ENCODE measurements around the gene LPGAT1.

LPGAT1 gene

DNA sequence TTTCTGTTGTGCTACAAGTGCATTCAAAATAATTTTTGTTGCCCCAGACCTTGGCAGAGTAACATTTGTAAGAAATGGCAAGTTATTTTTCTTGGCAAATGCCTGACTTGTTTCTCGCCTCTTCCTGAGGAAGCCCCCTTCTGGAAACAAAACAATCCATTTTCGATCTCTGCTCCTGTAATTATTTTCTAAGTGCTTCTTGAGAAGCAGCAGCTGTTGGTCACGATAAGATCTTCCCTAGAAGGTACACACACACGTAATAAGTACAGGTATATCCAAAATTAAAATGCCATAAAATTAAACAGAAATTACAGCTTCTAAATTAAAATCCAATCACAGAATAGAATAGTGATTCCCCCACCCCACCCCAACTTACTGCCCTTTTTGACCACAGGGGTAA, 47.3 kb downstream of the LPGAT1 start:
- TF ChIP-seq, protein P1, sequence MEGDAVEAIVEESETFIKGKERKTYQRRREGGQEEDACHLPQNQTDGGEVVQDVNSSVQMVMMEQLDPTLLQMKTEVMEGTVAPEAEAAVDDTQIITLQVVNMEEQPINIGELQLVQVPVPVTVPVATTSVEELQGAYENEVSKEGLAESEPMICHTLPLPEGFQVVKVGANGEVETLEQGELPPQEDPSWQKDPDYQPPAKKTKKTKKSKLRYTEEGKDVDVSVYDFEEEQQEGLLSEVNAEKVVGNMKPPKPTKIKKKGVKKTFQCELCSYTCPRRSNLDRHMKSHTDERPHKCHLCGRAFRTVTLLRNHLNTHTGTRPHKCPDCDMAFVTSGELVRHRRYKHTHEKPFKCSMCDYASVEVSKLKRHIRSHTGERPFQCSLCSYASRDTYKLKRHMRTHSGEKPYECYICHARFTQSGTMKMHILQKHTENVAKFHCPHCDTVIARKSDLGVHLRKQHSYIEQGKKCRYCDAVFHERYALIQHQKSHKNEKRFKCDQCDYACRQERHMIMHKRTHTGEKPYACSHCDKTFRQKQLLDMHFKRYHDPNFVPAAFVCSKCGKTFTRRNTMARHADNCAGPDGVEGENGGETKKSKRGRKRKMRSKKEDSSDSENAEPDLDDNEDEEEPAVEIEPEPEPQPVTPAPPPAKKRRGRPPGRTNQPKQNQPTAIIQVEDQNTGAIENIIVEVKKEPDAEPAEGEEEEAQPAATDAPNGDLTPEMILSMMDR (IDR thresholded peaks at IDR 0.05): no peak

DNA sequence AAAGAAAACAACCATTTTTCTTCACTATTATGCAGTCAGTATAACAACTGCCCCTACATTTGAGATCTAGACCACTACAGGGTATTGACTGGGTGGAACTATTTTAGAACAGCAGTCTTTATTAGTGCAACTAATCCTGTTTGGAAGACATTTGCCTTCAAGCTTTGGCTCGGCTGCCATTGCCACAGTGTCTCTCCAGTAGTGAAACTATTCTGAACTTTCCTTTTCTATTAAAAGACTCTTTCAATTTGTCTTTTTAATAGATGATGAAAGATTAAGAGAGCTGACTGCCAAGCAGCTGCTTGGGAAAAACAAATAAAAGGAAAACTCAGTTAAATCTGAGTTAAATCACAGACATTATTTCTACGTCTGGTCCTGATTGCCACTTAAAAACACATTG, 49.3 kb downstream of the LPGAT1 start:
- TF ChIP-seq, protein P1 (IDR thresholded peaks at IDR 0.05): no peak

DNA sequence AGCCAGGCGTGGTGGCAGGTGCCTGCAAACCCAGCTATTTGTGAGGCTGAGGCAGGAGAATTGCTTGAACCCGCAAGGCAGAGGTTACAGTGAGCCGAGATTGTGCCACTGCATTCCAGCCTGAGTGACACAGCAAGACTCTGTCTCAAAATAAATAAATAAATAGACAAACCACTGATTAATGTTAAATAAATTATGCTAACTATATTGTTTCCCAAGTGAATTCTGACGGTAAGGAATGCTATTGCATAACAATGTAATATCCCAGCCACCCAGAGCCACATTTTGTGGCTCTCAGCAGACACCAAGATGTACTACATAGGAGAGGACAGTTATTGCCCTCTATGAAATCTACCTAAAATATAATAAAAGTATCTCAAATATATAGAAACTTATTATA, 55.4 kb downstream of the LPGAT1 start:
- TF ChIP-seq, protein P1 (IDR thresholded peaks at IDR 0.05): no peak

DNA sequence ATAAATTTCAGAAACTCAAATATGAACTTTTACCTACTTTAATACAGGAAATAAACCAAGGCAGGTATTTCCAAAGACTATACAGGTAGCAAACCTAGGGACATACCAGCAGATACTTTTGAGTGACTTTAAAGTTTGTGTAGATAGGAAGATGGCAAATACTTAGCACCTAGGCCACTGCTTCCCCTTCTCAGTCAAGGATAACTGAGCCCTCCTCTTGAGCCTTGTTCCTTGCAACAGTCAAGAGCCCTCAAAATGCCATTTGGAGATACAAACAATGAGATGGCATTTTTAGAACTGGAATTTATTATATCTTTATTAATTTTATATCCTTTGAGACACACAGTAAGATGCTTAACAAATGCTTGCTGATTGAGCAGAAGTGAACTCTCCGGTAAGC, 65.9 kb downstream of the LPGAT1 start:
- TF ChIP-seq, protein P1 (IDR thresholded peaks at IDR 0.05): no peak

DNA sequence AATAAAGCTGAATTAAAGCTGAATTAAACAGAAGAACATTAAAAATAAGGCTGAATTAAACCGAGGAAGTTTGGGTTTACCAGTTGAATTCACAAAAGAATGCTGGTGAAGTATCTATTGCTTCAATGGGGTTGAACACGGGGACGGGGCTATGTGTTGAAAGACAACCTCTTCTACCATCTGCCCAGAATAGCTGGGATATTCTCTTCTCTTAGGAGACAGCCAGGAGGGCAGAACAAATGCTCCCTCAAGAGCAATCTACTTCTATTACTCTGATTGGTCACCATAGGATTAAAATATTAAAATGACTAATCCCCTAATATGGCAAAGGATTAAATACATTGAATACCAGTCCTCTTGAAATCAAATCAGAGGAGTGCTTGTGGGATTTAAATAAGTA, 68.4 kb downstream of the LPGAT1 start:
- TF ChIP-seq, protein P1 (IDR thresholded peaks at IDR 0.05): no peak

DNA sequence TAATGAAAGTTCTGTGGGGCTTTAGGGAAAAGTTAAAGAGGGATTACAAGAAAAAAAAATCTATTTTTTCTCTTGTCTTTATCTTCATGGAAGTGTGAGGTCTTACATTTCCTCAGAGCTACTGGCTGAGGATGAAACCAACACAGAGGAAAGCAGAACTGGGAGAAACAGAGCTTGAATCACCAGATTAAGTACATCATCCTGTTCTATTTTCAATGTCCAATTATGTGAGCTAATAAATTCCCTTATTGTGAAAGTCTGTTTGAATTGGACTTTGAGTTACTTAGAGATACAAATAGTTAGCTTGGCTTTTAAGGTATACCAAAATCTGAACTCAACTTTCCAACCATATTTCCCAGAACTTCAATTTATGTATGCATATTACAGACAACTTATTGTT, 69.2 kb downstream of the LPGAT1 start:
- TF ChIP-seq, protein P1 (IDR thresholded peaks at IDR 0.05): no peak

DNA sequence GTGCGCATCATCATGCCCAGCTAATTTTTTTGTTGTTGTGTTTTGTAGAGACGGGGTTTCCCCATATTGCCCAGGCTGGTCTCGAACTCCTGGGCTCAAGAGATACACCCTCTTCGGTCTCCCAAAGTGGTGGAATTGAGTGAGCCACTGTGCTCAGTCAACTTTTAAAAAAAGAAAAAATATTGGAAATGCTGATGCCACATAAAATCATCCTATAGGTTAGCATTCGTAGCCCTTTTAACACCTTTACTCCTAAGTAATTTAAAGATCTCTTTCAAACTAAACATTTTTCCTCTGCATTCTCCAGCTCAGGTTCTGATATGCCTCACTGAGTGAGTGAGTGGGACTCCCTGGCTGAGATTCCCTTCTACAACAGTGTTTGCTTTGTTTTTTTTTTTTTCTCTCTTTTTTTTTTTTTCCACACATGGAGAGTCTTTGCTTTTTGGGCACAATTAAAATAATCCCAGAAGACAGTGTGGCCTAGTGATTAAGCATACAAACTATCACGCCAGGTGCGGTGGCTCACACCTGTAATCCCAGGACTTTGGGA, 74.0 kb downstream of the LPGAT1 start:
- TF ChIP-seq, protein P1 (IDR thresholded peaks at IDR 0.05): no peak

DNA sequence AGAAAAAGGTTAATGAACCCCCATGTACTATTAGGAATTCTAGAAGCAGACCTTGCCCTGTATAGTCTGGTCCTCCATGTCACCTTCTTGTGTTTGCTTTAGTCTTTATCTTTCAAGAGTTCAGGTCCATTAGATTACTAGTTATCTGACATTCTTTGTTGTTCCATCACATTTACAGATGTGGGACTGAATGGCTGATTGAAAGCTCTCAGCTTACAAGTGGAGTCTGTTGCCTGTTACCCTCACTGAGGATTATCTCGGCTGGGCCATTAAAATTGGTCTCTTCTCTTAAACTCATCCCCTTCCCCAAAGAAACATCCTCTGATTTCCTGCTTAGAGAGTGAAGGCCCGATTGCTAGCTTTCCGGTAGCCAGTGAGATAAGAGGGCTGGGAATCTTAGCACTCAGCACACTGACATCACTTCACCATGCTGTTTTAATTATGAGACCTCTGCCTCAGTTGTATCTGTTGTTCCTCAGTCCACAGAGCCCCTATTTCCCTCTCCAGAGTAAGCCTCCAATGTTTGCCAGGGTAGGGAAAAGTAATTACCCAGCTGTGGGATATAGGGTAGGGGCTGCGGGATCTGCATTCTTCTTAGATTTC, 76.8 kb downstream of the LPGAT1 start:
- TF ChIP-seq, protein P1 (IDR thresholded peaks at IDR 0.05): no peak

Data from LNCAP (cell line).